Colonic mucosa (tissue), 4 donors: Measurements from ENCODE around the gene CDK6. TPM values are rescaled to one million over a fixed set of nuclear protein-coding genes. Genes with fewer than 3 reads are reported as not detected.

Experiments used
- DNase-seq: peaks from one replicate; pipeline ENCODE4 v3.0.0-alpha.2; 2020
- H3K27ac ChIP-seq: fragments of 200-600 bp; one replicate; pipeline ENCODE4 v1.8.0; 2021
- H3K27me3 ChIP-seq: fragments of 200-600 bp; one replicate; pipeline ENCODE4 v1.8.0; 2021
- H3K36me3 ChIP-seq: fragments of 200-600 bp; one replicate; pipeline ENCODE4 v1.8.0; 2021
- H3K4me1 ChIP-seq: fragments of 200-600 bp; one replicate; pipeline ENCODE4 v1.8.0; 2021; ENCODE audit warnings: mild to moderate bottlenecking
- H3K4me3 ChIP-seq: fragments of 200-600 bp; one replicate; pipeline ENCODE4 v1.8.0; 2021
- H3K9ac ChIP-seq, 2 donors: one replicate each; pipeline ENCODE4 v1.7.0; 2013; ENCODE audit warnings: control low read depth in 2 of 2, low read depth in 2 of 2, low read length in 2 of 2
- H3K9me3 ChIP-seq: fragments of 200-600 bp; one replicate; pipeline ENCODE4 v1.8.0; 2021
- intact Hi-C: fragments of 100-400 bp; cut with DNase I; formaldehyde crosslinking; loops from one replicate; pipeline ENCODE4 v1.14.1; 2022
- total RNA-seq, 2 donors: library from RNA; stranded (reverse); fragmentation: NEBNext Ultra II Directional in 1 of 2; extraction: Animal tissue kit (Norgen Biotek cat#: 25700) in 1 of 2; gene quantifications; one replicate each; pipeline ENCODE4 v1.2.1, GENCODE V29; 2021
- TF ChIP-seq, protein P1 (sequence below): fragments of 200-600 bp; IDR thresholded peaks from one replicate; pipeline ENCODE4 v1.8.0; 2022; ENCODE audit warnings: antibody characterized with exemption, mild to moderate bottlenecking
- donor health status: healthy.
- donor health status: DM: no; HTN: no; CAD: no.
- donor health status: DM: no; HTN: no; CAD: no.

Gene CDK6
- total RNA-seq, 2 donors from 2014 or later: 37.1 to 55.4 TPM

DNA sequence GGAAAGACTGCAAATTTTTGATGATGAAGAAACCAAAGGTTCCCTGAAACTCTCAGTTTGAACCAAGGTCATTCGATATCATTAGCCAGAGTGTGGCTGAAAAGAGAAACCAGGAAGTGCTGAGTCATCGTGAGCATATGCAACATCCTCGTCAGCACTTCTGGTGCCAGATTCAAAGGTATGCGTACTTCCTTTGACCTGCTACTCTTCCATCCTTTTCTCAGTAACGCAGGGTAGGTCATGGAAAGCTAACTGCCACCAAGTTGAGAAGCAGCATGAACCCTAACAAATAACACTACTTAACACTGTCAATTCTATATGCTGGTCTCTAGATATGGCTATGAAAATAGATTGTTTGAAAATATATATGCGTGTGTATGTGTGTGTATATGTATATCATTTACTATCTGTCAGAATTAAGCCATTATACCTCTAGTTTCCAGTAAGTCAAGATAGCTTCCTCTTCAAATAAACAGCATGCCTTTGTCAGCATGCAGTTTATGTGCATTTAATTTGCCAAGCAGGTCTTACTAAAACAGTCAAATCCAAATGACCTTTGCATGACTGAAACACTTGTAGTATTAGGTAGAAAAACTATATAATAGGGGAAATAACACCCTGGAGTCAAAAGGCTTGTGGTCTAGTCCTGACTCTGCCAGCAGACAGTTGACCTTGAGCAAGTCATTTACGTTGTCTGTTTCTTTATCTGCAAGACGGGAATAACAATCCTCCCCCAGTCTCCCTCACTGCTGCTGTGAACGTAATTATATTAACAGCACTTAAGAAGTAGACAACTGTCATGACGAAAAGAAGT lies 26.4 kb downstream of the CDK6 start:
- TF ChIP-seq, protein P1, sequence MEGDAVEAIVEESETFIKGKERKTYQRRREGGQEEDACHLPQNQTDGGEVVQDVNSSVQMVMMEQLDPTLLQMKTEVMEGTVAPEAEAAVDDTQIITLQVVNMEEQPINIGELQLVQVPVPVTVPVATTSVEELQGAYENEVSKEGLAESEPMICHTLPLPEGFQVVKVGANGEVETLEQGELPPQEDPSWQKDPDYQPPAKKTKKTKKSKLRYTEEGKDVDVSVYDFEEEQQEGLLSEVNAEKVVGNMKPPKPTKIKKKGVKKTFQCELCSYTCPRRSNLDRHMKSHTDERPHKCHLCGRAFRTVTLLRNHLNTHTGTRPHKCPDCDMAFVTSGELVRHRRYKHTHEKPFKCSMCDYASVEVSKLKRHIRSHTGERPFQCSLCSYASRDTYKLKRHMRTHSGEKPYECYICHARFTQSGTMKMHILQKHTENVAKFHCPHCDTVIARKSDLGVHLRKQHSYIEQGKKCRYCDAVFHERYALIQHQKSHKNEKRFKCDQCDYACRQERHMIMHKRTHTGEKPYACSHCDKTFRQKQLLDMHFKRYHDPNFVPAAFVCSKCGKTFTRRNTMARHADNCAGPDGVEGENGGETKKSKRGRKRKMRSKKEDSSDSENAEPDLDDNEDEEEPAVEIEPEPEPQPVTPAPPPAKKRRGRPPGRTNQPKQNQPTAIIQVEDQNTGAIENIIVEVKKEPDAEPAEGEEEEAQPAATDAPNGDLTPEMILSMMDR: no peak
- Histone ChIP-seq H3K9ac (no peak overlapping the region), H3K9me3 (no peaks in the 10 kb centered on the region), H3K27ac (peak overlapping the region; percentile 54), H3K4me1 (peaks cover 7% of the 10 kb centered on the region), H3K36me3 (no peaks in the 10 kb centered on the region), H3K27me3 (no peaks in the 10 kb centered on the region), H3K4me3 (no peak overlapping the region)
- DNase-seq: peak; percentile 85
- intact Hi-C loops: no loop called here

DNA sequence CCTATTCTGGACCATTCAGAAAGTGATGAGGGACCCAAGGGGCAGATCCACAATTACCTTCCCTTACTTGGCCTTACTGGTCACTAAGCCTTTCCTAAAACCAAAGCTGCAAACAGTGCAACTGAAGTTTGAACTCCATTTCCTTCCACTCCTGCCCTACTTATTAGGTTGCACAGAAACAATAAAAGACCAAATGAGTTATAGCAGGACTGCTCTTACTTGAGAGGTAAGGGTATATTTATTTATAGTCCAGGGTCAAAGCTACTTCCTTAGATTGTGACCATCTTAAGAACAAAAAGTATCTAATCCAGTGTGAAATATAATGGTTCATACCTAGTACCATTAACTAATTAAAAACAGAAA lies 27.0 kb downstream of the CDK6 start:
- Histone ChIP-seq H3K9ac (no peak overlapping the region), H3K27me3 (no peaks in the 10 kb centered on the region), H3K36me3 (no peaks in the 10 kb centered on the region), H3K27ac (peak overlapping the region; percentile 54), H3K9me3 (no peaks in the 10 kb centered on the region), H3K4me3 (no peak overlapping the region), H3K4me1 (peaks cover 7% of the 10 kb centered on the region)
- intact Hi-C loops: no loop called here
- TF ChIP-seq, protein P1: no peak
- no peak for DNase-seq

DNA sequence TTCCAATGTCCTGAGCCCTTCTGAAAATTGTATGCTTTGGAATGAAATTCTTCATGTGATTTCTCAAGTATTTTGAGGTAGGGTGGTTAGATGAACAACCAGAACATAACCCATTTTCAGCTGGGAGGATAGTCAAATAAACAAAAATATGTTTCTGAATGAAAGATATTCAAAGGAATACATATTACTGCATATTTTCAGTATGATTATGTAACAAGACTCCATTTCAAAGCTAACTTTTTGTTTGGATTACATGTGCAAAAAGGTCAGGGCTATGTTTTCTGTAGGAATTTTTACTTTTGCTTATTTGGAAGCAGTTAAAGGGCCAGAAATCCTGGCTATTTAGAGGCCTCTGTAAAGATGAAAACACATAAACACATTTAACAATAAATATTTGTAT lies 27.7 kb downstream of the CDK6 start:
- H3K4me3 ChIP-seq: no peak overlapping the region
- intact Hi-C loops: no loop called here
- no peaks in the 10 kb centered on the region for H3K9me3 ChIP-seq
- no peak overlapping the region for H3K9ac ChIP-seq
- TF ChIP-seq, protein P1: no peak
- no peaks in the 10 kb centered on the region for H3K36me3 ChIP-seq
- peaks cover 7% of the 10 kb centered on the region for H3K4me1 ChIP-seq
- DNase-seq: no peak
- no peaks in the 10 kb centered on the region for H3K27me3 ChIP-seq
- no peak overlapping the region for H3K27ac ChIP-seq

DNA sequence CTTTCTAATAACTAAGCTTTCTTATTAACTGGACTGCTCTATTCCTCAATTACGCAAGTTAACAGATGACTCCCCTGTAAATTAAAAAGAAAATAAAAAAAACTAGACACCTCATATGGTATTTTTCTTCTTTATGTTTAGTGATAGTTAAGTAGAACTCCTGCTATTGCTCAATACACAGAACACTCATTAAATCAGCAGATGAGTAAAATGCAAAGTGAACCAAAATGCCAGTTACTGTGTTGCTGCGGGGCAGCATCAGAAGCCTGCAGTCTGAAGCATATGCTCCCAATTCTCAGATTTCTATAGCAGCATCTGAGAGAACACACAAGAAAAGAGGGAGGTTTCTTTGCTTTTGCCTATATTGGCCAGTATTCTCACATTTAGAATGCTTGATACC lies 28.4 kb downstream of the CDK6 start:
- Histone ChIP-seq H3K4me3 (no peak overlapping the region), H3K36me3 (no peaks in the 10 kb centered on the region), H3K4me1 (peaks cover 8% of the 10 kb centered on the region), H3K27ac (no peak overlapping the region), H3K27me3 (no peaks in the 10 kb centered on the region), H3K9me3 (no peaks in the 10 kb centered on the region), H3K9ac (no peak overlapping the region)
- intact Hi-C loops: no loop called here
- TF ChIP-seq, protein P1: no peak
- no peak for DNase-seq

DNA sequence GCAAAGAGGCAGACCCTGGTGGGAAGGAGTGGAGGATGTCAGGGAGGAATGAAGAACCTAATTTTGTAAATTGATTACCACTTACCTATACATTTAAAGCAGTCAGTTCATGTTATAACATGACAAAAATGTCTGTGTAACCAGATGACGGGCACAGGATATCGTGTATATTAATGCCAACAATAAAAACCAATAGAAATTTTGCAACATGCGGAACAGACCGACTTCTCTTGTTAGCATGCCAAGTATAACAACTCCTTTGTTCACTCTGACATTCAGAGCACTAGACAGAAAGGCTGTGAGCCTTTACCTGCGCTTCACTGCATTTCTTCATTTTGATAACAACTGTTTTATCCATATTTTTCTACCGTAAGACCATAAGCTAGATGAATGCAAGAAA lies 29.9 kb downstream of the CDK6 start:
- Histone ChIP-seq H3K36me3 (no peaks in the 10 kb centered on the region), H3K4me3 (no peak overlapping the region), H3K9me3 (no peaks in the 10 kb centered on the region), H3K27me3 (no peaks in the 10 kb centered on the region), H3K27ac (no peak overlapping the region), H3K4me1 (peaks cover 12% of the 10 kb centered on the region), H3K9ac (no peak overlapping the region)
- intact Hi-C loops: no loop called here
- TF ChIP-seq, protein P1: no peak
- no peak for DNase-seq
